Measurements from ENCODE around the gene TMEM253.

DNA sequence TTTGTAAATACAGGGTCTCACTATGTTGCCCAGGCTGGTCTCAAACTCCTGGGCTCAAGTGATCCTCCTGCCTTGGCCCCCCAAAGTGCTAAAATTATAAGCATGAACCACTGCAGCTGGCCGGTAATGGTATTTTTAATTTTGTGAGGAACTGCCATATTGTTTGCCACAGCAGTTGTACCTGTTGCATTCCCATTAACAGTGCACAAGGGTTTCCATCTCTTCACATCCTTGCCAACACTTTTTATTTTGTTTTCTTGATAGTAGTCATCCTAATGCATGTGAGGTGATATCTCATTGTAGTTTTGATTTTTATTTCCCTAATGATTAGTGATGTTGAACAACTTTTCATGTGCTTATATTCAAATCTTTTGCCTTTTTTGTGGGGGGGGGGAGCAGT is 41.5 kb downstream of the TMEM253 start:
- no peak for TF ChIP-seq CTCF (IDR thresholded peaks at IDR 0.05)
- TF ChIP-seq POLR2A (IDR thresholded peaks at IDR 0.05) = no peak
